HEK293 (cell line): ENCODE data around the gene GAS7.

Experiments used
- CTCF ChIA-PET: fragments of 350-600 bp; formaldehyde crosslinking; extraction: SDS; loops from one replicate; lab custom pipeline; 2021; ENCODE audit warnings: antibody characterized with exemption; lab: Yijun Ruan, JAX
- POLR2A ChIA-PET: fragments of 300-600 bp; formaldehyde crosslinking; extraction: SDS; loops from one replicate; lab custom pipeline; 2020; ENCODE audit warnings: antibody characterized with exemption, inconsistent platforms; lab: Yijun Ruan, JAX
- H3K27ac ChIP-seq: fragments of 200-500 bp; sonication (Bioruptor generic); 2 replicates; pipeline ENCODE4 v1.5.1; 2014; ENCODE audit warnings: low read depth, low read length, control low read depth, inconsistent platforms; ENCODE audit errors: extremely low read depth
- H3K36me3 ChIP-seq, 2 experiments: fragments of 200-500 bp in 1 of 2; sonication (Bioruptor generic) in 1 of 2; 1 replicate in 1 of 2; 2 replicates in 1 of 2; pipeline ENCODE4 v1.5.1; 2014 to 2017; ENCODE audit warnings: inconsistent platforms in 2 of 2, low read length in 2 of 2; ENCODE audit not compliant: control insufficient read depth in 2 of 2, insufficient read depth in 1 of 2
- H3K4me1 ChIP-seq: fragments of 200-500 bp; sonication (Bioruptor generic); 2 replicates; pipeline ENCODE4 v1.5.1; 2014; ENCODE audit warnings: mild to moderate bottlenecking, low read length, inconsistent platforms; ENCODE audit not compliant: control insufficient read depth, insufficient read depth
- H3K4me3 ChIP-seq: 2 replicates; pipeline ENCODE4 v1.5.1; 2011; ENCODE audit warnings: low read depth, mild to moderate bottlenecking, control low read depth, low read length, moderate library complexity
- H3K9me3 ChIP-seq: fragments of 200-500 bp; sonication (Bioruptor generic); 2 replicates; pipeline ENCODE4 v1.5.1; 2014; ENCODE audit warnings: low read depth, low read length, inconsistent platforms; ENCODE audit not compliant: control insufficient read depth, insufficient read depth
- EGR2 ChIP-seq: fragments of 450-650 bp; formaldehyde crosslinking; IDR thresholded peaks from 2 replicates; pipeline ENCODE4 v1.5.1; 2016; ENCODE audit warnings: low read depth, missing biosample characterization, missing genetic modification characterization
- MZF1 ChIP-seq: fragments of 450-650 bp; formaldehyde crosslinking; IDR thresholded peaks from 2 replicates; pipeline ENCODE4 v1.5.1; 2017; ENCODE audit warnings: missing biosample characterization, missing genetic modification characterization, borderline replicate concordance
- PRDM1 ChIP-seq: fragments of 450-650 bp; formaldehyde crosslinking; IDR thresholded peaks from 2 replicates; pipeline ENCODE4; 2016; ENCODE audit warnings: missing biosample characterization, missing genetic modification characterization
- ZBTB17 ChIP-seq: fragments of 450-650 bp; formaldehyde crosslinking; IDR thresholded peaks from 2 replicates; pipeline ENCODE4 v1.5.1; 2016; ENCODE audit warnings: missing biosample characterization, missing genetic modification characterization
- ZBTB7A ChIP-seq: fragments of 450-650 bp; formaldehyde crosslinking; IDR thresholded peaks from 2 replicates; pipeline ENCODE4 v1.5.1; 2016; ENCODE audit warnings: low read depth, missing biosample characterization, missing genetic modification characterization
- ZFP37 ChIP-seq: fragments of 450-650 bp; formaldehyde crosslinking; IDR thresholded peaks from 2 replicates; pipeline ENCODE4 v1.5.1; 2016; ENCODE audit warnings: missing biosample characterization, missing genetic modification characterization
- ZNF112 ChIP-seq: fragments of 450-650 bp; formaldehyde crosslinking; IDR thresholded peaks from 2 replicates; pipeline ENCODE4 v1.5.0; 2017; ENCODE audit warnings: missing biosample characterization, missing genetic modification characterization
- ZNF174 ChIP-seq: fragments of 450-650 bp; formaldehyde crosslinking; IDR thresholded peaks from 2 replicates; pipeline ENCODE4 v1.5.0; 2017; ENCODE audit warnings: missing biosample characterization, mild to moderate bottlenecking, missing genetic modification characterization
- ZNF23 ChIP-seq: fragments of 450-650 bp; formaldehyde crosslinking; IDR thresholded peaks from 2 replicates; pipeline ENCODE4 v1.5.1; 2016; ENCODE audit warnings: missing biosample characterization, missing genetic modification characterization, borderline replicate concordance
- ZNF292 ChIP-seq: fragments of 450-650 bp; formaldehyde crosslinking; IDR thresholded peaks from 2 replicates; pipeline ENCODE4 v1.5.1; 2016; ENCODE audit warnings: low read depth, missing biosample characterization, missing genetic modification characterization, borderline replicate concordance
- ZNF48 ChIP-seq: fragments of 450-650 bp; formaldehyde crosslinking; IDR thresholded peaks from 2 replicates; pipeline ENCODE4 v1.5.1; 2016; ENCODE audit warnings: missing biosample characterization, missing genetic modification characterization
- ZNF549 ChIP-seq: fragments of 450-650 bp; IDR thresholded peaks from 2 replicates; pipeline ENCODE4 v1.5.1; 2018; ENCODE audit warnings: missing biosample characterization, missing genetic modification characterization, mild to moderate bottlenecking, inconsistent platforms, moderate library complexity
- ZNF610 ChIP-seq: fragments of 450-650 bp; formaldehyde crosslinking; IDR thresholded peaks from 2 replicates; pipeline ENCODE4 v1.5.1; 2016; ENCODE audit warnings: missing biosample characterization, missing genetic modification characterization, borderline replicate concordance
- ZNF623 ChIP-seq: fragments of 450-650 bp; formaldehyde crosslinking; IDR thresholded peaks from 2 replicates; pipeline ENCODE4 v1.5.1; 2016; ENCODE audit warnings: missing biosample characterization, missing genetic modification characterization
- ZNF76 ChIP-seq: fragments of 450-650 bp; formaldehyde crosslinking; IDR thresholded peaks from 2 replicates; pipeline ENCODE4; 2016; ENCODE audit warnings: low read depth, missing biosample characterization, missing genetic modification characterization, borderline replicate concordance
- ZNF785 ChIP-seq: fragments of 450-650 bp; formaldehyde crosslinking; IDR thresholded peaks from 2 replicates; pipeline ENCODE4 v1.5.1; 2016; ENCODE audit warnings: missing biosample characterization, missing genetic modification characterization
- TF ChIP-seq, protein P1 (sequence below): fragments of 450-650 bp; formaldehyde crosslinking; IDR thresholded peaks from 2 replicates; pipeline ENCODE4 v1.5.1; 2016; ENCODE audit warnings: missing biosample characterization, missing genetic modification characterization, low read depth
- TF ChIP-seq, protein P2 (sequence below): fragments of 450-650 bp; formaldehyde crosslinking; IDR thresholded peaks from 2 replicates; pipeline ENCODE4 v1.5.1; 2016; ENCODE audit warnings: missing biosample characterization, missing genetic modification characterization
- TF ChIP-seq, protein P3 (sequence below): fragments of 450-650 bp; formaldehyde crosslinking; IDR thresholded peaks from 2 replicates; pipeline ENCODE4 v1.5.1; 2016; ENCODE audit warnings: missing biosample characterization, missing genetic modification characterization
- TF ChIP-seq, protein P4 (sequence below): fragments of 450-650 bp; formaldehyde crosslinking; IDR thresholded peaks from 2 replicates; pipeline ENCODE4 v1.5.1; 2016; ENCODE audit warnings: missing biosample characterization, missing genetic modification characterization

Gene GAS7

DNA sequence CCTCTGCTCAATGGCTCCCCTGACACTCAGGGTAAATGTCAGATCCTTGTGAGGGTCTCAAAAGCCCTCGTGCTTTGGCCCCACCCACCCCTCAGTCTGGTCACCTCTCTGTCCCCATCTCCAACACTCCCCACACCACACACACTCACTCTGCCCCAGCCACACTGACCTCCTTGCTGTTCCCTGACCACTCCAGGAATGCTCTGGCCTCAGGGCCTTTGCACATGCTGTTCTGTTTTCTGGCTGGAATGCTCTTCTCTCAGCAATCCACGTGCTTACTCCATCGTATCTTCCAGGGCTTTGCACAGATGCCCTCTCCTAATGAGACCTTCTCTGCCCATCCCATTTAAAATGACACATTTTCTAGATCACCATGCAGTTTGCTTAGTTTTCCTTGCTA lies 28.2 kb downstream of the GAS7 start:
- ChIA-PET CTCF (interaction anchor here (0.9 kb wide), 1 partner anchor 56 kb away, joined by 3 read pairs; no protein-coding TSS in a partner anchor), POLR2A (no interaction called here)
- H3K4me1 ChIP-seq: no peaks in the 10 kb centered on the region

GRCh38 chr17:10169290-10169689 lies 29.1 kb downstream of the GAS7 start:
- Histone ChIP-seq H3K36me3 (no peaks in the 10 kb centered on the region), H3K27ac (no peak overlapping the region), H3K4me3 (no peak overlapping the region), H3K4me1 (no peaks in the 10 kb centered on the region), H3K9me3 (no peaks in the 10 kb centered on the region)
- ChIA-PET POLR2A (no interaction called here), CTCF (no interaction called here)
- no peak for TF ChIP-seq ZBTB17 (tag by site-specific recombination)
- no peak for TF ChIP-seq ZNF174
- TF ChIP-seq, protein P1, sequence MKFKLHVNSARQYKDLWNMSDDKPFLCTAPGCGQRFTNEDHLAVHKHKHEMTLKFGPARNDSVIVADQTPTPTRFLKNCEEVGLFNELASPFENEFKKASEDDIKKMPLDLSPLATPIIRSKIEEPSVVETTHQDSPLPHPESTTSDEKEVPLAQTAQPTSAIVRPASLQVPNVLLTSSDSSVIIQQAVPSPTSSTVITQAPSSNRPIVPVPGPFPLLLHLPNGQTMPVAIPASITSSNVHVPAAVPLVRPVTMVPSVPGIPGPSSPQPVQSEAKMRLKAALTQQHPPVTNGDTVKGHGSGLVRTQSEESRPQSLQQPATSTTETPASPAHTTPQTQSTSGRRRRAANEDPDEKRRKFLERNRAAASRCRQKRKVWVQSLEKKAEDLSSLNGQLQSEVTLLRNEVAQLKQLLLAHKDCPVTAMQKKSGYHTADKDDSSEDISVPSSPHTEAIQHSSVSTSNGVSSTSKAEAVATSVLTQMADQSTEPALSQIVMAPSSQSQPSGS (tag by site-specific recombination): no peak
- TF ChIP-seq EGR2 (tag by site-specific recombination): no peak
- no peak for TF ChIP-seq PRDM1
- TF ChIP-seq ZNF48 (tag by site-specific recombination): no peak
- no peak for TF ChIP-seq ZBTB7A (tag by site-specific recombination)
- TF ChIP-seq ZNF112 (tag by site-specific recombination): no peak
- TF ChIP-seq, protein P2, sequence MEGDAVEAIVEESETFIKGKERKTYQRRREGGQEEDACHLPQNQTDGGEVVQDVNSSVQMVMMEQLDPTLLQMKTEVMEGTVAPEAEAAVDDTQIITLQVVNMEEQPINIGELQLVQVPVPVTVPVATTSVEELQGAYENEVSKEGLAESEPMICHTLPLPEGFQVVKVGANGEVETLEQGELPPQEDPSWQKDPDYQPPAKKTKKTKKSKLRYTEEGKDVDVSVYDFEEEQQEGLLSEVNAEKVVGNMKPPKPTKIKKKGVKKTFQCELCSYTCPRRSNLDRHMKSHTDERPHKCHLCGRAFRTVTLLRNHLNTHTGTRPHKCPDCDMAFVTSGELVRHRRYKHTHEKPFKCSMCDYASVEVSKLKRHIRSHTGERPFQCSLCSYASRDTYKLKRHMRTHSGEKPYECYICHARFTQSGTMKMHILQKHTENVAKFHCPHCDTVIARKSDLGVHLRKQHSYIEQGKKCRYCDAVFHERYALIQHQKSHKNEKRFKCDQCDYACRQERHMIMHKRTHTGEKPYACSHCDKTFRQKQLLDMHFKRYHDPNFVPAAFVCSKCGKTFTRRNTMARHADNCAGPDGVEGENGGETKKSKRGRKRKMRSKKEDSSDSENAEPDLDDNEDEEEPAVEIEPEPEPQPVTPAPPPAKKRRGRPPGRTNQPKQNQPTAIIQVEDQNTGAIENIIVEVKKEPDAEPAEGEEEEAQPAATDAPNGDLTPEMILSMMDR (tag by site-specific recombination): no peak
- TF ChIP-seq ZNF785: no peak

More for the DNA sequence above, 28.2 kb downstream of the GAS7 start:
- H3K4me3 ChIP-seq: no peak overlapping the region
- no peak for TF ChIP-seq ZNF610
- TF ChIP-seq ZNF549 (tag by site-specific recombination): no peak
- TF ChIP-seq ZNF623: peak; percentile 93
- H3K36me3 ChIP-seq: no peaks in the 10 kb centered on the region
- H3K9me3 ChIP-seq: no peaks in the 10 kb centered on the region
- no peak overlapping the region for H3K27ac ChIP-seq

- H3K4me3 ChIP-seq: no peak overlapping the region
- H3K9me3 ChIP-seq: no peaks in the 10 kb centered on the region
- H3K36me3 ChIP-seq: no peaks in the 10 kb centered on the region
- TF ChIP-seq, protein P3, sequence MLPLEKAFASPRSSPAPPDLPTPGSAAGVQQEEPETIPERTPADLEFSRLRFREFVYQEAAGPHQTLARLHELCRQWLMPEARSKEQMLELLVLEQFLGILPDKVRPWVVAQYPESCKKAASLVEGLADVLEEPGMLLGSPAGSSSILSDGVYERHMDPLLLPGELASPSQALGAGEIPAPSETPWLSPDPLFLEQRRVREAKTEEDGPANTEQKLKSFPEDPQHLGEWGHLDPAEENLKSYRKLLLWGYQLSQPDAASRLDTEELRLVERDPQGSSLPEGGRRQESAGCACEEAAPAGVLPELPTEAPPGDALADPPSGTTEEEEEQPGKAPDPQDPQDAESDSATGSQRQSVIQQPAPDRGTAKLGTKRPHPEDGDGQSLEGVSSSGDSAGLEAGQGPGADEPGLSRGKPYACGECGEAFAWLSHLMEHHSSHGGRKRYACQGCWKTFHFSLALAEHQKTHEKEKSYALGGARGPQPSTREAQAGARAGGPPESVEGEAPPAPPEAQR (tag by site-specific recombination): no peak
- TF ChIP-seq ZNF785: no peak
- TF ChIP-seq, protein P4, sequence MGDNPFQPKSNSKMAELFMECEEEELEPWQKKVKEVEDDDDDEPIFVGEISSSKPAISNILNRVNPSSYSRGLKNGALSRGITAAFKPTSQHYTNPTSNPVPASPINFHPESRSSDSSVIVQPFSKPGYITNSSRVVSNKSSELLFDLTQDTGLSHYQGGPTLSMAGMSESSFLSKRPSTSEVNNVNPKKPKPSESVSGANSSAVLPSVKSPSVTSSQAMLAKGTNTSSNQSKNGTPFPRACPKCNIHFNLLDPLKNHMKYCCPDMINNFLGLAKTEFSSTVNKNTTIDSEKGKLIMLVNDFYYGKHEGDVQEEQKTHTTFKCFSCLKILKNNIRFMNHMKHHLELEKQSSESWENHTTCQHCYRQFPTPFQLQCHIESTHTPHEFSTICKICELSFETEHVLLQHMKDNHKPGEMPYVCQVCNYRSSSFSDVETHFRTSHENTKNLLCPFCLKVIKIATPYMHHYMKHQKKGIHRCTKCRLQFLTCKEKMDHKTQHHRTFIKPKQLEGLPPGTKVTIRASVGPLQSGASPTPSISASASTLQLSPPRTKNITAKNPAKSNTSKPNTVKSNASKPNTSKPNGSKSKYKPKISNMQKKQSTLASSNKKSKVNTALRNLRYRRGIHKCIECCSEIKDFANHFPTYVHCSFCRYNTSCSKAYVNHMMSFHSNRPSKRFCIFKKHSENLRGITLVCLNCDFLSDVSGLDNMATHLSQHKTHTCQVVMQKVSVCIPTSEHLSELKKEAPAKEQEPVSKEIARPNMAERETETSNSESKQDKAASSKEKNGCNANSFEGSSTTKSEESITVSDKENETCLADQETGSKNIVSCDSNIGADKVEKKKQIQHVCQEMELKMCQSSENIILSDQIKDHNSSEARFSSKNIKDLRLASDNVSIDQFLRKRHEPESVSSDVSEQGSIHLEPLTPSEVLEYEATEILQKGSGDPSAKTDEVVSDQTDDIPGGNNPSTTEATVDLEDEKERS (tag by site-specific recombination): no peak
- TF ChIP-seq ZNF76: no peak
- no peak for TF ChIP-seq MZF1 (tag by site-specific recombination)
- TF ChIP-seq ZNF292 (tag by site-specific recombination): no peak
- TF ChIP-seq ZNF23: no peak
- no peak for TF ChIP-seq ZFP37 (tag by site-specific recombination)
- no peaks in the 10 kb centered on the region for H3K4me1 ChIP-seq
- H3K27ac ChIP-seq: no peak overlapping the region
- CTCF ChIA-PET: interaction anchor here (0.6 kb wide), 1 partner anchor 14 kb away, joined by 3 read pairs; no protein-coding TSS in a partner anchor
- POLR2A ChIA-PET: interaction anchor here (1.0 kb wide), 1 partner anchor 12 kb away, joined by 3 read pairs; no protein-coding TSS in a partner anchor
Measured at GRCh38 chr17:10166176-10166935, 32.0 kb downstream of the GAS7 start.
